AG08396 (cell line): ENCODE data around the gene SETBP1.
"Not testable (repeated sequence)": the region's sequence is repeated elsewhere in the genome, so short reads cannot be mapped to it uniquely, and the experiment has no call there.

Experiments
- DNase-seq: peaks from one replicate; pipeline ENCODE4 v3.0.0; 2012; ENCODE audit warnings: low spot score, mixed read lengths

Gene SETBP1

GRCh38 chr18:44704135-44704789 is 23.6 kb downstream of the SETBP1 start:
- DNase-seq: no peak

- no peak for DNase-seq
Observed at GRCh38 chr18:44705075-44705675, 24.5 kb downstream of the SETBP1 start.

DNA sequence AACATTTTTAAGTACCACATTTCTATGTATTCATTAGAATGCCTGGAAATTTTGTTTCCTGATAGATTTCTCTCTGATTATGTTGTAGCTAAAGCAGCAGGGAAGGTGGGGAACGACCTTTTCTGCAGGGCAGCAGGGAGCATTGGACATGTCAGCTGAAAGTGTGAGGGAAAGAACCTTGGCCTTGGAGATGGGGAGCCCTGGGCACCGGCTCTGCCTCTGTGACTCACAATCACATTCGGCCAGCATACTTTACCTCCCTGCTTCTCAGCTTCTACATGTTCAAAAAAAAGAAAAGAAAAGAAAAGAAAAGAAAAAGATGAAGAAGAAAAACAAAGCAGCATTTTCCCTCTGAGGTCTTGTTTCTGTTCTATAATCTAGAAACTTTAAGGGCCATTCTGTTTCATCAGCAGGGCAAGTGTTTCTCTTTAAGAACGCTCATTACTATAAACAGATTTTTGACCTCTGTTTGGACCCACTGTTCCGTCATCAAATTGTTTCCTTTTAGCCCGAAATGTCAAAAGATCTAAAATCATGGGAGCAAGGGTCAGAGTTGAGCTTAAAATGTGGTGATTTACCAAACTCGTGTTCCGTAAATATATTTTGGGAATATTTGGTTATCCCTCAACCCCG is 27.9 kb downstream of the SETBP1 start:
- peak; percentile 46 for DNase-seq

DNA sequence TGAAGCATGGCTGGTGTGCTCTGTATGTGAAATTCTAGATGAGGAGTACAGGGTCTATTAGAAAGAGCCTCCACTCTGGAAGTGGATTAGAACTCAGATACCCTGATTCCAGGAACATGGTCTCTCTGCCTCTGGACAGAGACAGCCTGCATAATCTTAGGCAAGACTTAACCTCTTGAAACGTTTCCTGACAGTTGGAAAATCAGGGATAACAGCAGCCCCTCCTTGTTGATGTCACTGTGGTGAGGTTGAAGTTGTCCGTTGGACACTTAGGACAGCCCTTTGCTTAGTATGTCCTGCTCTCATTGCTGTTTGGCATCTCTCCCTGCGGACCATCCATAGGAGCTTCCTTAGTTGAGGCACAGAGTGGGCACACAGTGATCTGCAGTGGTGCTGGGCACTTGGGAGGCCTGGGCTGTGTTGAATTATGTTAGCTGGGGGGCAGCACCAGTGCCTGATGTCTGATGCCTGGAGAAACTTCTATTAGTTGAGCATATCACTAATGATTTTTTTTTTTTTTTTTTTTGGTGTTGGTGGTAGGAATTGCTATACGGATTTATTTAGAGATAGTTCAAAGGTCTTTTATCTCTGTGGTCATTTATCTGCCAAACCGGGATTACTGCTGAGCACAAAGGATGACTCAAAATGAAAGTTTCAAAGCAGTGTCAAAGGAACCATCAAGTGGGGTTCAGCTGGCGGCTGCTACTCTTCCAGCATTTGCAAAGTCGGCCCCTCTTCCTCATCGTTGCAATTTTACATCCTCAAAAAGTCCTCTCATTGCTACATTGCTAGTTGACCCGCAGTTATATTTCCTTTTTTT is 28.8 kb downstream of the SETBP1 start:
- no peak for DNase-seq

DNA sequence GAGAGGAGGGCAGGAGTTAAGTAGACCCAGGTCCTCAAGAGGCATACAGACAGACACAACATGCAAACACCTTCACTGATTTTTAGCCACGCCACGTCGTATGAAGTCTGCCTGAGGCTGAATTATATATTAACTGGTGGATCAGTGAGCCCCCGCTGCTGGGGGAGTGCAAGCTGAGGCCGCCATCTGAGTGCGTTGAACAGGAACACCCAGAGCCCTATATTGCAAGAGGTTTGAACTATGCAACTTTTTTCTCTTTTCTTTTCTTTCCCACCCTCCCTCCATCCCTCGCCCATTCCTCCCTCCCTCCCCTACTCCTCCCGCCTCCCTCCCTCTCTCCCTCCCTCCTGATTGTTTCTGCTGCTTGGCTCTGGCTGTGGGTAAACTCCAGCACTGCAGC is 30.2 kb downstream of the SETBP1 start:
- no peak for DNase-seq

GRCh38 chr18:44712025-44712424 is 31.3 kb downstream of the SETBP1 start:
- no peak for DNase-seq

DNA sequence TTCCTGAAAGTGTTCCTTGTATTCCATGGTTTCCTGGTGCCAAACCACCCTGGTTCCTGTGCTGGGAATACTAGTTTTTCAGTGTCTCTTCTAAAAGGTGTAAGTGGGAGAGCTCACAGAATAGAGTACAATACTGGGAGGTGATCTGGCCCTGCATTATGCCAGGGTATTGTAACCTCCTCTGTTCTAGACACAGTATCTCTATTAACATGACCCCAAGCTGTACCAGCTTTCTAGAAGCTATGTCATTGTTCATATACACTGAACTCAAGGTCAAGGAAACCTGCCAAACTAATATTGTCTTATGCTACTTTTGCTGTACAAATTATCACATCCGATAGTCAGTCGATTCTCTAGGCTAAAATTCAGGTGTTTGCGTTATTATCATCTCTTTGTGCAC is 32.7 kb downstream of the SETBP1 start:
- DNase-seq: no peak

GRCh38 chr18:44714376-44714775 is 33.7 kb downstream of the SETBP1 start:
- DNase-seq: no peak

- peak; percentile 61 for DNase-seq
Observed at GRCh38 chr18:44715245-44715644, 34.6 kb downstream of the SETBP1 start.

- DNase-seq: no peak
Observed at GRCh38 chr18:44715842-44716241, 35.2 kb downstream of the SETBP1 start.

DNA sequence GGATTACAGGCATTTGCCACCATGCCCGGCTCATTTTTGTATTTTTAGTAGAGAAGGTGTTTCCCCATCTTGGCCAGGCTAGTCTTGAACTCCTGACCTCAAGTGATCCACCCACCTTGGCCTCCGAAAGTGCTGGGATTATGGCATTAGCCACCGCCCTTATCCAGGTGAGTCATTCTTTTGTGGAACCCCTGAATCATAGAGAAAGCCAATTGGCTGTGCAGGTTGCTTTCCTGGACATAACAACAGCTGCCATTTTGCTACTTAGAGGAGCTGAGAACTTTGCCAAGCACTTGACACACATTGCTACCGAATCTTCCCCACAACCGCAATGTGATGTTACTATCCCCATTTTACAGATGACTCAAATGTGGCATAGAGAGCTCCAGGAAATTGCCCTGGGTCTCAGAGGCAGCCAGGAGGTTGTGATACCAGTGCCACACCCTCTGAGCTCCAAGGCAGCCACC is 36.0 kb downstream of the SETBP1 start:
- DNase-seq: no peak

DNA sequence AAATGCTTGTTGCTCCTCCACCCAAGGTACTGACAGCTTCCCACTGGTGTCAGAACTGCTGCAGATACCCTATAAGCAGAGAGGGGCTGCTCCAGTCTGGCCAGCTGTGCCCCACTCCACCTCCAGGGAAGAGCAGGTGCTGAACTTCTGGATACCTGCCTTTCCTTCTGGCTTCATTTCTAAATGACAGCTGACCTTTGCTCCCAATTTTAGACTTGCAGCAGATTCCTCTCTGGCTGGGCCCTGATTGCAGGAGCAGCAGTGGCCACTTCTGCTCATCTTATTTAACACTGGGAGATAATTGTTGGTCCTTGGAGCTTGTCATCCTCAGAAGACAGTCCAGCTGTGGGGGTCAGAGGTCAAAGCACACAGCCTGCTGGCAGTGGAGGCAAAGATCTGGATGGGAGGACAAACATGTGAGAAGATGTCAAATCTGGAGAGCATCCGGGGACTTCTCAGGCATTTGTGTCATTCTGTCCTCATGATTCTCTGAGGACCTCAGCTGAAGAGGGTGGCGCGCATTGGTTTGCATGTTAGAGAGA is 38.9 kb downstream of the SETBP1 start:
- no peak for DNase-seq

GRCh38 chr18:44721748-44722147 is 41.1 kb downstream of the SETBP1 start:
- DNase-seq: not testable (repeated sequence)

GRCh38 chr18:44723411-44723810 is 42.7 kb downstream of the SETBP1 start:
- DNase-seq: no peak

GRCh38 chr18:44724105-44724778 is 43.6 kb downstream of the SETBP1 start:
- no peak for DNase-seq

- DNase-seq: peak; percentile 65
Observed at GRCh38 chr18:44725300-44726058, 44.8 kb downstream of the SETBP1 start.

DNA sequence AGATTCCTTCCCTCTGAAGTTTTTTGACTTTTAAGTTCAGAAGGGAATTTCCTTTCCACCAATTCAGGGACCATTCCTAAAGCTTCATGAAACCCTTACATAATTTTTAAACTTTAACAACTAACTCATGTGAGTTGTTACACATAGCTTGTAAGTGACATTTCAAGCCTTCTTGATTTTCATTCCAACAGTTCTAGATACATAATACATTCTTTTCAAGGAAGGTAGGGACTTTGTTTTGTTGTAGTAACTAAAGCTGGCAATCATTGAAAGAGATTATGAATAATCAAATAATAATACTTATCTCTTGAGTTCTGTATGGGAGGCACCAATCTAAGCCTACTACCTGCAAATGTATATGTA is 45.4 kb downstream of the SETBP1 start:
- DNase-seq: no peak

GRCh38 chr18:44727291-44727690 is 46.6 kb downstream of the SETBP1 start:
- no peak for DNase-seq

GRCh38 chr18:44729631-44730101 is 49.0 kb downstream of the SETBP1 start:
- peak; percentile 40 for DNase-seq

DNA sequence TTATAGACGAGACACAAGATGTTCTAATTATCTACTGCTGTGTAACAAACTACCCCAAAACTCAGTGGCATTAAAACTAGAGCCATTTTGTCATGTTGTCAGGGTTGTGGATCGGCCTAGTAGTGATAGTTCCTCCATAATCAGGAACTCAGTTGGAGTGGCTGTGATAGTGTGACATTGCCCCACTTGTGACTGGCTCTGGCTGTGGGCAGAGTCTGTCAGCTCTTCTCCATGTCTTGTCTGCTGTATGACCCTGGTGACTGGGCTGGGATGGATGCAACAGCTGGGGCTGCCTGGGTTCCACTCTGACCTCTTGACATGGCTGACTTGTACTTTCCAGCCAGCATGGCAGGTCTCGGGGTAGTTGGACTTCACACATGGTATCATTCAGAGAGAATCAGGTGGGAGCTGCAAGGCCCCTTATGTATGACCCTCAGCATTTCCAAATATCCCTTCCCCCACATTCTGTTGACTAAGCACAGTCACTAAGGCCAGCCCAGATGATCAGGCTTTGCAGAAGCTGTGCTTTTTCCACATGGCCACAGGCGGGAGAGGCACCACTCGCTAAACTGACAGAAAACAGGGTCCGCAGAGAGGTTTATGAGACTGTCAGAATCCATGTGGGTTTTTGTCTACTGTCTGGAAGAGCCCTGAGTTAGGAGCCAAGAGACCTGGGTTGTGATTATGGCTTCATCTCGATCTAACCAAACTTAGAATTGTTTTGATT is 50.3 kb downstream of the SETBP1 start:
- no peak for DNase-seq
